NB4 (cell line): Measurements from ENCODE around the gene GH1.
"Not testable (repeated sequence)": the region's sequence is repeated elsewhere in the genome, so short reads cannot be mapped to it uniquely, and the experiment has no call there.

Source experiments
- CTCF ChIP-seq: IDR thresholded peaks from one replicate; pipeline ENCODE4 v1.5.1; 2012; ENCODE audit warnings: low read depth, low read length
- MYC ChIP-seq: IDR thresholded peaks from 2 replicates; pipeline ENCODE4 v1.6.1; 2011; ENCODE audit warnings: low read depth, low read length
- POLR2A ChIP-seq: IDR thresholded peaks from 2 replicates; pipeline ENCODE4 v1.6.1; 2011; ENCODE audit warnings: mild to moderate bottlenecking; ENCODE audit not compliant: insufficient read length; ENCODE audit errors: extremely low read depth
- TF ChIP-seq, protein P1 (sequence below): IDR thresholded peaks from 2 replicates; pipeline ENCODE4 v1.6.1; 2011; ENCODE audit warnings: low read depth, low read length

DNA sequence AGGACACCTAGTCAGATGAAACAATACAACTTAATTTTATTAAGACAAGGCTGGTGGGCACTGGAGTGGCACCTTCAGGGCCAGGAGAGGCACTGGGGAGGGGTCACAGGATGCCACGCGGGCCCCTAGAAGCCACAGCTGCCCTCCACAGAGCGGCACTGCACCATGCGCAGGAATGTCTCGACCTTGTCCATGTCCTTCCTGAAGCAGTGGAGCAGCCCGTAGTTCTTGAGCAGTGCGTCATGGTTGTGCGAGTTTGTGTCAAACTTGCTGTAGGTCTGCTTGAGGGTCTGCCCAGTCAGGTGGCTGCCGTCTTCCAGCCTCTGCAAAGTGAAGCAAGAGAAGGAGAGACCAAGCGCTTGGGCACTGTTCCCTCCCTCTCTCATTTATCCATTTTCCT lies 9.1 kb downstream of the GH1 start:
- not testable (repeated sequence) for TF ChIP-seq CTCF, POLR2A, MYC
- TF ChIP-seq, protein P1, sequence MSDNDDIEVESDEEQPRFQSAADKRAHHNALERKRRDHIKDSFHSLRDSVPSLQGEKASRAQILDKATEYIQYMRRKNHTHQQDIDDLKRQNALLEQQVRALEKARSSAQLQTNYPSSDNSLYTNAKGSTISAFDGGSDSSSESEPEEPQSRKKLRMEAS = not testable (repeated sequence)
